ENCODE results near the gene CDHR5. TPM values are rescaled to one million over a fixed set of nuclear protein-coding genes. Genes with fewer than 3 reads are reported as not detected.

The CDHR5 gene
- total and polyA plus RNA-seq, 10 donors, result 0.02 to 0.16 (median 0.03) TPM; not detected in 7

DNA sequence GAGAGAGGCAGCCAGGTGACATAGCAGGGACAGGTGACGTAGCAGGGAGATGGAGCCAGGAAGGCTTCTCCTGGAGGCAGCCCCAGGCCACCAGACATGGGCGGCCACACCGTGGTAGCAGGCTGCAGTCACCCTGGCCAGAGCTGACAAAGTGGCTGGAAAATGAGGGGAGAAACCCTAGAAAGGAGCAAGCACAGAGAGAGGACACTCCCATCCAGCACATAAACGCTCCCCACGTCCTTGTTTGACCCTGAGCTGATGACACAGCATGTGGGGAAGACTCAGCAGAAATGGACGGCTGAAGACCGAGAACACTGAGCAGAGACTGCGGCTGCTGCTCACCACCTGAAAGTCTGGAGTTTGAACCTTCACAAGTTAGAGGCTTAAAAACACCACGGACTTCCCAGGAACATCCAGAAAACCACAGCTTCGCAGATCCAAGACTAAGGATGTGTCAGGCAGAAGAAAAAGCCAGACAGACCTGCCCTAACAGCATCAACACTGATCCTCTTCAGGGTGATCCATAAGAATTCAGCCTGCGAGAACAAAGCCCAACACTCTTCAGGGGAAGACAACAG, 41.0 kb upstream of the CDHR5 start:
- no peak for TF ChIP-seq POLR2AphosphoS5 (IDR thresholded peaks at IDR 0.05)
- TF ChIP-seq CTCF (IDR thresholded peaks at IDR 0.05 in 8 of 11, conservative IDR thresholded peaks at IDR 0.05 in 3 of 11), result no peak
- no peak for TF ChIP-seq POLR2A (IDR thresholded peaks at IDR 0.05)
- H3K9me3 ChIP-seq, result no peaks in the 10 kb centered on the region
- DNase-seq, result no peak
- peak overlapping the region in 6 of 8 donors; percentile 3 to 60 (median 42) for H3K27ac ChIP-seq
- no peak overlapping the region for H3K4me3 ChIP-seq
- H3K27me3 ChIP-seq (replicated peaks in 1 of 7), result no peaks in the 10 kb centered on the region
- peaks cover 0 to 87% (median 0%) of the 10 kb centered on the region in 6 donors for H3K36me3 ChIP-seq
- peaks cover 4 to 25% (median 11%) of the 10 kb centered on the region in 6 donors for H3K4me1 ChIP-seq
- intact Hi-C loops (cut with DNase I; ENCODE audit: low total_unique reads), result no loop called here
- WGBS, 5 donors, result 59 to 79% (median 70%) methylated on average over 11 of the region's 11 CpGs

GRCh38 chr11:665062-665703, 40.4 kb upstream of the CDHR5 start:
- Histone ChIP-seq H3K36me3 (peaks cover 0 to 87% (median 3%) of the 10 kb centered on the region in 6 donors), H3K27ac (peak overlapping the region in 6 of 8 donors; percentile 3 to 60 (median 42))

DNA sequence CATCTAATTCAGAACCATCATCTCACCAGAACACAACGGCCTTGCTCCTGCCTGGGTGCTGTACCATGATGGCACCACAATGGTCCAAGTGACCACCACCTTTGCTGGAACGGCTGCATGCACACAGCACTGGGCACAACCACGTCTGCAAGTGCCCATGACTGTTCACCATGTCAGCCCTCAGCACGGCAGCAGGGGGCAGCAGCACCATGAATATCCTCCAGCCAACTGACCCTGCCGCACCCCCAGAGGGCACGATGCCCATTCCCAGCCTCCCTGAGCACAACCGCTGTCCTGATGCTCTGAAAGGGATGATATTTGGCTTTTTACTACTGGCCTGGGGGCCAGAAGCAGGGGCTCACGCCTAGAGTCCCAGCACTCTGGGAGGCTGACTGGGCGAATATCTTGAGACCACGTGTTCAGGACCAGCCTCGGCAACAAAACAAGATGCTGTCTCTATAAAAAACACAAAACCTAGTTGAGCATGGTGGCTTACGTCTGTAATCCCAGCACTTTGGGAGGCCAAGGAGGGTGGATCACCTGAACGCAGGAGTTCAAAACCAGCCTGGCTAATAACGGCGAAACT, 38.0 kb upstream of the CDHR5 start:
- TF ChIP-seq POLR2AphosphoS5 (IDR thresholded peaks at IDR 0.05) (peak; percentile 46 to 67 (median 56)), CTCF (IDR thresholded peaks at IDR 0.05 in 8 of 11, conservative IDR thresholded peaks at IDR 0.05 in 3 of 11) (peak; percentile 55 to 87 (median 81)), POLR2A (IDR thresholded peaks at IDR 0.05) (no peak)
- Histone ChIP-seq H3K9me3 (no peaks in the 10 kb centered on the region), H3K4me1 (peaks cover 4 to 54% (median 24%) of the 10 kb centered on the region in 6 donors), H3K36me3 (peaks cover 0 to 87% (median 15%) of the 10 kb centered on the region in 6 donors), H3K27ac (no peak overlapping the region), H3K4me3 (no peak overlapping the region), H3K27me3 (replicated peaks in 1 of 7) (no peaks in the 10 kb centered on the region)
- 66 to 73% (median 67%) methylated on average over 13 to 15 of the region's 15 CpGs for WGBS, 5 donors
- intact Hi-C loops (cut with DNase I; ENCODE audit: low total_unique reads), result loop anchor here (5.0 kb wide), 1 partner anchor 60 kb away; no protein-coding TSS in a partner anchor
- peak; percentile 87 for DNase-seq

More at GRCh38 chr11:665062-665703, 40.4 kb upstream of the CDHR5 start:
- Histone ChIP-seq H3K4me3 (no peak overlapping the region), H3K9me3 (no peaks in the 10 kb centered on the region), H3K4me1 (peaks cover 4 to 31% (median 14%) of the 10 kb centered on the region in 6 donors), H3K27me3 (replicated peaks in 1 of 7) (no peaks in the 10 kb centered on the region)
- WGBS, 5 donors, result 80 to 90% (median 83%) methylated on average over 11 to 15 of the region's 15 CpGs
- TF ChIP-seq POLR2AphosphoS5 (IDR thresholded peaks at IDR 0.05), result no peak
- TF ChIP-seq POLR2A (IDR thresholded peaks at IDR 0.05), result no peak
- TF ChIP-seq CTCF (IDR thresholded peaks at IDR 0.05 in 8 of 11, conservative IDR thresholded peaks at IDR 0.05 in 3 of 11), result no peak
- intact Hi-C loops (cut with DNase I; ENCODE audit: low total_unique reads), result no loop called here
- no peak for DNase-seq
